GM15510 (cell line): ENCODE results near the gene PLXNA2.

ENCODE experiments used
- POLR2A ChIP-seq: IDR thresholded peaks from 3 replicates; pipeline ENCODE4 v1.6.1; 2011; ENCODE audit warnings: borderline replicate concordance; ENCODE audit not compliant: insufficient read length; ENCODE audit errors: extremely low read depth

The PLXNA2 gene

GRCh38 chr1:208180421-208180820 is 63.8 kb downstream of the PLXNA2 start:
- no peak for TF ChIP-seq POLR2A

DNA sequence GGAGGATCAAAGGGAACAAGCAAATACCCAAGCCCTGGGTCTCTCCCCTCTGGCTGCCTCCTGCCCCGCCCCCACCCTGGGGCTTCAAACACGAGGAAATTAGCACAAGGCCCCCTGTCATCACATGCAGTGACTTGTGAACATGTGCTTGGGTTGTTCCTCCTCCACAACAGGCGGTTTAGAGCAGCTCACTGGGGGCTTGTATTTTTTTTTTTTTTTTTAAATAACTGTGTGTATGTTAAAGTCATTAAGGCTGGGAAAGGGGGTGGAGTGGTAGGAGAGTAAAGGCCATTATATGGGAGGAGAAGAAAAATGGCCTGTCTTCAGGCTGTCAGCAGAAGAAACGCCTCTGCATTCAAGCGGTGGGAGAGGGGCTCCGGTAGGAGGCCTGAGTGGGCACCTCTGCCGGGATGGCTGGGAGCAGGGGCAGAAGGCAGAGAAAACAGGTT is 64.2 kb downstream of the PLXNA2 start:
- no peak for TF ChIP-seq POLR2A

GRCh38 chr1:208179263-208179816 is 64.8 kb downstream of the PLXNA2 start:
- no peak for TF ChIP-seq POLR2A

GRCh38 chr1:208178091-208178529 is 66.1 kb downstream of the PLXNA2 start:
- TF ChIP-seq POLR2A: no peak

DNA sequence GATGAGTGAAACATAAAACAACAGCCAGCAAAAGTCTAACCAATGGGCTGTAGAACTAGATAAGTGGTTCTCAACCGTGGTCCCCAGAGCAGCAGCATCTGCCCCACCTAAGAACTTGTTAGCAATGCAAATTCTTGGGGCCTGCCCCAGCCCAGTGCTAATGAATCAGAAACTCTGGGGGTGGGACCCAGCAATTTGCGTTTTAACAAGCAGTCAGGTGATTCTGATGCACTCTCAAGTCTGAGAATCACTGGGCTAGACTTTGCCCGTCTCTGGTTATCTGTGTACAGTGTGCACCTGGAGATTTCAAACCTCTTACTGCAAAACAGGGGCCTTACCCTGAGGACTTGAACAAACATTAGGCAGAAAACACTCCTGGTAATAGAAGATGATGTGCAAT is 66.5 kb downstream of the PLXNA2 start:
- no peak for TF ChIP-seq POLR2A

DNA sequence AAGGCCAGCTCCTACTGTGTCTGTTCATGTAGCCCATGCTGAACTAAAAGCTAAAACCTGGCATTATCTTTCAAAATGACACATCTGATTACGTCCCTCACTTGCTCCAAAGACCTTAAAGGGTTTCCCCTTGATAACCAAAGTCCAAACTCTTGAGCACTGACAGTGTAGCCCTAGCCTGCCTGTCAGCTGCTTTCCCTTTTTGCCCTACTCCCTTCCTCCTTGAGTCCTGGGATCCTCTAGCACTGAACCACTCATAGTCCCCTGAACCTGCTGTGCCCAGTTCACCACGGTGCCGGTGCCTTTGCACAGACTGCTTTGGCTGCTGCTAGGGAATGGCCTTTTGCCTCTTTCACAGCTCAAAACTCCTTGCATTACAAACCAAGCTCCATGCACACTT is 67.5 kb downstream of the PLXNA2 start:
- no peak for TF ChIP-seq POLR2A

DNA sequence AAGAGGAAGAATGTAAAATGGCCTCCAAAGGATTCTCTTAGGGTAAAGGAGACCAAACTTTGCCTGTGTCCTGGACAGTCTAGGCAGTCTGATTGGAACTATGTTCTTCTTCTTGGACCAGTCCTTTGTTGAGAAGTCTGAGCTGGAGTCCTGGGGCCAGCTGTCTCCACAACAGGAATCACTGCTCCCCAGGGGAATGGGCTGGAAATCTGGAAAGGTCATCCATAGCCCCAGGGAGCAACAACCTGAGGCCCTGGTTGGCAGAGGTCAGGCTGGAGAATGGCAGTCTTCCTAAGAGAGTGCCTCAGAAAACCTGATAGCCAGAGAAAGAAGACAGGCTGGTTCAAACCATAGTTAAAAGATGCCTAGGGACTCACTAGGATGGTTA is 68.7 kb downstream of the PLXNA2 start:
- no peak for TF ChIP-seq POLR2A

GRCh38 chr1:208174731-208175507 is 69.3 kb downstream of the PLXNA2 start:
- TF ChIP-seq POLR2A: no peak

DNA sequence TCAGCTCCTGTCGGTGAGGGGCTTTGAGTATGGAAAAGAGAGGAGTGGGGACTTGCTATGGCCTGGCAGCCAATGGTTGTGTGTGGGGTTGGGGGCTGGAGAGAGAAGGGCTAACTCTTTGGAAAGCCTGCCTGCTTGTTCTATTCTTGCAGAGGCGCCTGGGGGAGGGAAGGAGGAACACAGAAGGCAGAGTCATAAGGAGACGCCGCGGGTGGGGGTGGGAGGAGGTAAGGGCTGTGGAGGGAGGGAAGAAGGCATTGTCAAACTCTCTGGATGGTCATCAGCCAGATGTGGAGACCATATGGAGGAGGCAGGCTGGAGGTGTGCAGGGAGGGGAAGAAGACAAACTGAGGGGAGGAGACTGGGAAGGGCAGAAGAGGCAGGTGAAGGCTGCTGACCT is 70.0 kb downstream of the PLXNA2 start:
- TF ChIP-seq POLR2A: no peak

DNA sequence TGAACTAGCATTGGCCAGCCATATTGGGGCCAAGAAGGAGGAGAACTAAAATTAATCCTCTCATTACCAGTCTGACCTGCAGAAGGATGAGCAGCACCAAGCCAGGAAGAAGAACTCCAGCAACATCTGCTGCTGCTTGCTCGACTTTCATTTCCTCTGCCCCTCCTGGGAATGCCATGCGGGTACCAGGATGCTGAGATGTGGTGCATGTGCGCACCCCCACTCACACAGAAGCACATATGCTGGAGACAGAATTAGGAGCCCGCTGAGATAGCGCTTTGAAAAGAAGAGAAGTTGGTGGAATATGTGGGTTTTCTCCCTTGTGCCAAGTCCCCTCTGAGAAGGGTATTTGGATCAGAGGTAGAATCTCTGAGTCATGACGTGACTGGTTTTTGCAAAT is 70.4 kb downstream of the PLXNA2 start:
- no peak for TF ChIP-seq POLR2A

GRCh38 chr1:208172423-208173145 is 71.6 kb downstream of the PLXNA2 start:
- no peak for TF ChIP-seq POLR2A

DNA sequence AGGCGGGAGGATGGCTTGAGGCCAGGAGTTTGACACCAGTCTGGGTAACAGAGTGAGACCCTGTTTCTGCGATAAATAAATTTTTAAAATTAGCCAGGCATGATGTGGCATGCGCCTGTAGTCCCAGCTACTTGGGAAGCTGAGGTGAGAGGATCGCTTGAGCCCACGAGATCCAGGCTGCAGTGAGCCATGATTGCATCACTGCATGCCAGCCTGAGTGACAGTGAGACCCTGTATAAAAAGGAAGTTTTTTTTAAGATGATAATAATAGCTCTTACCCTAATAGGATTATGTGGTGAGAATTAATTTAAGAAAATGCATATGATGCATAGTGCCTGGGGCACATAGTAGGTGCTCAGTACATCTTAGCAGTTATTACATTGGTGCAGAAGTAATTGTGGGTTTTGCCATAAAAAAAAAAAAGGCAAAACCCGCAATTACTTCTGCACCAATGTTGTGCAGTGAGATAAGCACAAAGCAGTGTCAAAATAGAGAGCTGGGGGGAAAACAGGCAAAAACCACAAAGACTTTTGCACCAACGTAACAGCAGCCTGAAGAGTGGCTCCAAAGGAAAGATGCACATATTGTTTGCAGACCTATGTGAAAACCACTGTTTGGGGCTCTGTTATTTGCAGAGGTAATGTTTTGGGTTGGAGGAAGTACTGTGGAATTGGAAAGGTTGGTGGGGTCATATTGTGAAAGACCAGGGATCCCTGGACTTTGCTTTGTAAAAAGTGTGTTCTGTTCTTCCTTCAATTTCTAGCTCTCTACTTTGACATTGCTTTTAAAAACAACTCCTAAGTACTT is 72.4 kb downstream of the PLXNA2 start:
- no peak for TF ChIP-seq POLR2A

- TF ChIP-seq POLR2A: no peak
These were observed 73.9 kb downstream of the PLXNA2 start for GRCh38 chr1:208170252-208170651.

DNA sequence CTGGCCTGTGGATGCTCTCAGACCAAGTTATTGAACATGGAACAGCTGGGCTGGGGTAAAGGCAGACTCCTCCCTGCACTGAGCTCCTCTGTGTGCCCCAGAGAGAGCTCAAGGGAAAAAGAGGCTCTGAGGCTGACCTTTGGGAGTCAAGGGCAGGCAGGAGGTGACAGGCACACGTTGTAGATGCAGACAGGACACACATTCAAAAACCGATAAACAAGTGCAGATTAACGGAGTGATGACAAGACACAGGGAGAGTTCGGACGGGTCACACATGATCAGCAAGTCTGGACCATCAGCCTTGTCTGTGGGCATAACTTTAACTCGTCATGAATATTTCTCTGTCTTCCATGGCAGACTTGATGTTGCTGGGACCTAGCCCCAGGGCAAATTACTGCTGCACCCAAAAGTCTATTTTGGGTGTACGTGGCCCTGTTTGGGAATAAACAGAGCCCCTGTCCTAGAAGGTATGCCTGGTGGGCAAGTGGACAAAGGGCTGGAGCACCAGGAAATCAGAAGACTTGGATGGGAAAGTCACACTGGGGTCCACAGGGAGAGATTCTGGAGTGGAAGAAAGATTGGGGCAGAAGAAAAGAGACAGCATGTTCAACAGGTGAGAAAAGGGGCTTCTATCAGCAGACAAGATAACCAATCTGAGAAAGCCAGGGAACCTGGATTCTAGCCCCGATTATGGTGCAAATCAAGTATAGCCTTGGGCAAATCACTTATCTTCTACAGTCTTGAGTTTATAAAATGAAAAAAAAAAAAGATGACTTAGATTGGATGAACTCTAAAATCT is 74.9 kb downstream of the PLXNA2 start:
- TF ChIP-seq POLR2A: no peak

- TF ChIP-seq POLR2A: no peak
These were observed 76.8 kb downstream of the PLXNA2 start for GRCh38 chr1:208167261-208167869.
